ENCODE measurements around the gene SCFD2. TPM values are rescaled to one million over a fixed set of nuclear protein-coding genes. Genes with fewer than 3 reads are reported as not detected.
"Not testable (repeated sequence)": the region's sequence is repeated elsewhere in the genome, so short reads cannot be mapped to it uniquely, and the experiment has no call there.

Gene SCFD2
- total RNA-seq, 1 experiment from 2014 or later = 8.4 TPM

DNA sequence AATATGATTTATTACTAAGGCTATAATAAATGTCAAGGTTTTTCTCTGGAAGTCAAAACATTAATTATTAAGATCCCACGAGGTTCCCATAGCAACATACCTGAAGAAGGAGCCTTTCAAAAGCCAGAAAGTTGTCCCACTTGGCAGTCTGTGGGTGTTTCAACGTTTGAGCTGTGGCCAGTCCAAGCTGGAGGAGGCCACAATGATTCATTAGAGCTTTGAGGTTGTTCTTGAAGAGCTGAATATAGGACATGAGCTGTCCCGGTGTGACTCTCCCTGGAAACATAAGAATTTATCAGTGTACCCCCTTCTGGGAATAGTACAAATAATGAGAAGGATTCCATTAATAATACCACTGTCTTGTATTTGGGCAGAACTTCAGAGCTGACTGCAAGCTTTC is 92.1 kb downstream of the SCFD2 start:
- BruUV-seq (replicated peaks) = no TSS peak
- TF ChIP-seq EZH2 (IDR thresholded peaks at IDR 0.05; ENCODE audit: borderline replicate concordance, low read depth, low read length, poor library complexity, severe bottlenecking) = no peak
- Histone ChIP-seq H3K4me3 (ENCODE audit: low read depth, low read length, poor library complexity, severe bottlenecking) (no peak overlapping the region), H3K27ac (ENCODE audit: low read depth, low read length, poor library complexity, severe bottlenecking) (no peak overlapping the region), H3K9me3 (ENCODE audit: low read depth, low read length, poor library complexity, severe bottlenecking) (no peaks in the 10 kb centered on the region), H3K36me3 (ENCODE audit: insufficient read depth, low read length, poor library complexity, severe bottlenecking) (no peaks in the 10 kb centered on the region), H3K27me3 (replicated peaks; ENCODE audit: insufficient read depth, low read depth, low read length, poor library complexity) (no peaks in the 10 kb centered on the region), H3K4me1 (ENCODE audit: insufficient read depth, low read length, poor library complexity, severe bottlenecking) (no peaks in the 10 kb centered on the region)
- ChIA-PET POLR2A (ENCODE audit: low non-redundant PET) (no interaction called here), CTCF (no interaction called here)
- DNase-seq (ENCODE audit: low spot score) = no peak
- intact Hi-C loops (cut with micrococcal nuclease; ENCODE audit: unreplicated experiment) = no loop called here

GRCh38 chr4:53267026-53267425 is 98.8 kb downstream of the SCFD2 start:
- ChIA-PET POLR2A (ENCODE audit: low non-redundant PET) (no interaction called here), CTCF (no interaction called here)
- H3K9me3 ChIP-seq (ENCODE audit: low read depth, low read length, poor library complexity, severe bottlenecking) = no peaks in the 10 kb centered on the region
- H3K4me3 ChIP-seq (ENCODE audit: low read depth, low read length, poor library complexity, severe bottlenecking) = no peak overlapping the region
- no peaks in the 10 kb centered on the region for H3K4me1 ChIP-seq (ENCODE audit: insufficient read depth, low read length, poor library complexity, severe bottlenecking)
- no peak for TF ChIP-seq CTCF (conservative IDR thresholded peaks at IDR 0.05; ENCODE audit: low read depth, low read length)
- TF ChIP-seq EZH2 (IDR thresholded peaks at IDR 0.05; ENCODE audit: borderline replicate concordance, low read depth, low read length, poor library complexity, severe bottlenecking) = no peak
- no peaks in the 10 kb centered on the region for H3K36me3 ChIP-seq (ENCODE audit: insufficient read depth, low read length, poor library complexity, severe bottlenecking)
- no peaks in the 10 kb centered on the region for H3K27me3 ChIP-seq (replicated peaks; ENCODE audit: insufficient read depth, low read depth, low read length, poor library complexity)
- DNase-seq (ENCODE audit: low spot score) = no peak
- BruUV-seq (replicated peaks) = no TSS peak
- H3K27ac ChIP-seq (ENCODE audit: low read depth, low read length, poor library complexity, severe bottlenecking) = no peak overlapping the region
- intact Hi-C loops (cut with micrococcal nuclease; ENCODE audit: unreplicated experiment) = no loop called here

DNA sequence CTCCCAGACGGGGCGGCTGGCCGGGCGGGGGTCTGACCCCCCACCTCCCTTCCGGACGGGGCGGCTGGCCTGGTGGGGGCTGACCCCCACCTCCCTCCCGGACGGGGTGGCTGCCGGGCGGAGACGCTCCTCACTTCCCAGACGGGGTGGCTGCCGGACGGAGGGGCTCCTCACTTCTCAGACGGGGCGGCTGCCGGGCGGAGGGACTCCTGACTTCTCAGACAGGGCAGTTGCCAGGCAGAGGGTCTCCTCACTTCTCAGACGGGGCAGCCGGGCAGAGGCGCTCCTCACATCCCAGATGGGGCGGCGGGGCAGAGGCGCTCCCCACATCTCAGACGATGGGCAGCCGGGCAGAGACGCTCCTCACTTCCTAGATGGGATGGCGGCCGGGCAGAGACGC is 109.9 kb downstream of the SCFD2 start:
- H3K36me3 ChIP-seq (ENCODE audit: insufficient read depth, low read length, poor library complexity, severe bottlenecking); POLR2A ChIA-PET (ENCODE audit: low non-redundant PET); CTCF ChIA-PET; H3K27ac ChIP-seq (ENCODE audit: low read depth, low read length, poor library complexity, severe bottlenecking); H3K27me3 ChIP-seq (replicated peaks; ENCODE audit: insufficient read depth, low read depth, low read length, poor library complexity); DNase-seq (ENCODE audit: low spot score); H3K4me3 ChIP-seq (ENCODE audit: low read depth, low read length, poor library complexity, severe bottlenecking); intact Hi-C loops (cut with micrococcal nuclease; ENCODE audit: unreplicated experiment); BruUV-seq (replicated peaks); H3K4me1 ChIP-seq (ENCODE audit: insufficient read depth, low read length, poor library complexity, severe bottlenecking); H3K9me3 ChIP-seq (ENCODE audit: low read depth, low read length, poor library complexity, severe bottlenecking): not testable (repeated sequence)

DNA sequence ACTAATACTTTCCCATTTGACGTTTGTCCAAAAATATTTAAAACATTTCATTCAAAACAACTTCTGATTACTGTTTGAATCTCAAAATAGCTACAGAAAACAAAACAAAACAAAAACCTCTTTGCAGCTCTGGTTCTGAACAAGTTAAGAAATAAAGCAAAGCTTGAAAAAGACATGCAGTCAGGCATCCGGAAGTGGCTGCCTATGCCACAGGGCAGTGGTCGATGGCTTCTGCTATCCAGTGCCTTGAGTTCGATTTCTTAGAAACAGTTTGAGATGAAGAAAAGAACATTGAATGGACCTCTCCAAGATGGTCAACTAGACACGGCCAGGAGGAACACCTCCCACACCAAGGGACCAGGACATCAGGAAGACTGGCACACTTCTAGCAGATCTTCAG is 125.3 kb downstream of the SCFD2 start:
- Histone ChIP-seq H3K4me3 (ENCODE audit: low read depth, low read length, poor library complexity, severe bottlenecking) (no peak overlapping the region), H3K36me3 (ENCODE audit: insufficient read depth, low read length, poor library complexity, severe bottlenecking) (no peaks in the 10 kb centered on the region), H3K27me3 (replicated peaks; ENCODE audit: insufficient read depth, low read depth, low read length, poor library complexity) (no peaks in the 10 kb centered on the region), H3K9me3 (ENCODE audit: low read depth, low read length, poor library complexity, severe bottlenecking) (no peaks in the 10 kb centered on the region), H3K4me1 (ENCODE audit: insufficient read depth, low read length, poor library complexity, severe bottlenecking) (no peaks in the 10 kb centered on the region), H3K27ac (ENCODE audit: low read depth, low read length, poor library complexity, severe bottlenecking) (no peak overlapping the region)
- ChIA-PET CTCF (no interaction called here), POLR2A (ENCODE audit: low non-redundant PET) (no interaction called here)
- TF ChIP-seq CTCF (conservative IDR thresholded peaks at IDR 0.05; ENCODE audit: low read depth, low read length) (no peak), EZH2 (IDR thresholded peaks at IDR 0.05; ENCODE audit: borderline replicate concordance, low read depth, low read length, poor library complexity, severe bottlenecking) (no peak)
- no peak for DNase-seq (ENCODE audit: low spot score)
- intact Hi-C loops (cut with micrococcal nuclease; ENCODE audit: unreplicated experiment) = no loop called here
- no TSS peak for BruUV-seq (replicated peaks)

DNA sequence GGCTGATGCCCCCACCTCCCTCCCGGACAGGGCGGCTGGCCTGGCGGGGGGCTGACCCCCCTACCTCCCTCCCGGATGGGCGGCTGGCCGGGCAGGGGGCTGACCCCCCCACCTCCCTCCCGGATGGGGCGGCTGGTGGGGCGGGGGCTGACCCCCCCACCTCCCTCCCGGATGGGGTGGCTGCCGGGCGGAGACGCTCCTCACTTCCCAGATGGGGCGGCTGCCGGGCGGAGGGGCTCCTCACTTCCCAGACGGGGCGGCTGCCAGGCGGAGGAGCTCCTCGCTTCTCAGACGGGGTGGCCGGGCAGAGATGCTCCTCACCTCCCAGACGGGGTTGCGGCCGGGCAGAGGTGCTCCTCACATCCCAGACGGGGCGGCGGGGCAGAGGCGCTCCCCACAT is 127.5 kb downstream of the SCFD2 start:
- POLR2A ChIA-PET (ENCODE audit: low non-redundant PET); intact Hi-C loops (cut with micrococcal nuclease; ENCODE audit: unreplicated experiment); DNase-seq (ENCODE audit: low spot score); H3K9me3 ChIP-seq (ENCODE audit: low read depth, low read length, poor library complexity, severe bottlenecking); BruUV-seq (replicated peaks); H3K27me3 ChIP-seq (replicated peaks; ENCODE audit: insufficient read depth, low read depth, low read length, poor library complexity); H3K36me3 ChIP-seq (ENCODE audit: insufficient read depth, low read length, poor library complexity, severe bottlenecking); H3K4me3 ChIP-seq (ENCODE audit: low read depth, low read length, poor library complexity, severe bottlenecking); H3K4me1 ChIP-seq (ENCODE audit: insufficient read depth, low read length, poor library complexity, severe bottlenecking); H3K27ac ChIP-seq (ENCODE audit: low read depth, low read length, poor library complexity, severe bottlenecking); CTCF ChIA-PET: not testable (repeated sequence)

DNA sequence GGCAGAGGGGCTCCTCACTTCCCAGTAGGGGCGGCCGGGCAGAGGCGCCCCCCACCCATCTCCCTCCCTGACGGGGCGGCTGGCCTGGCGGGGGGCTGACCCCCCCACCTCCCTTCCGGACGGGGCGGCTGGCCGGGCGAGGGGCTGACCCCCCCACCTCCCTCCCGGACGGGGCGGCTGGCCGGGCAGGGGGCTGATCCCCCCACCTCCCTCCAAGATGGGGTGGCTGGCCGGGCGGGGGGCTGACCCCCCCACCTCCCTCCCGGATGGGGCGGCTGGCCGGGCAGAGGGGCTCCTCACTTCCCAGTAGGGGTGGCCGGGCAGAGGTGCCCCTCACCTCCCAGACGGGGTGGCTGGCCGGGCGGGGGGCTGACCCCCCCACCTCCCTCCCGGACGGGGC is 128.1 kb downstream of the SCFD2 start:
- H3K9me3 ChIP-seq (ENCODE audit: low read depth, low read length, poor library complexity, severe bottlenecking); BruUV-seq (replicated peaks); H3K36me3 ChIP-seq (ENCODE audit: insufficient read depth, low read length, poor library complexity, severe bottlenecking); H3K27me3 ChIP-seq (replicated peaks; ENCODE audit: insufficient read depth, low read depth, low read length, poor library complexity); H3K27ac ChIP-seq (ENCODE audit: low read depth, low read length, poor library complexity, severe bottlenecking); H3K4me3 ChIP-seq (ENCODE audit: low read depth, low read length, poor library complexity, severe bottlenecking); intact Hi-C loops (cut with micrococcal nuclease; ENCODE audit: unreplicated experiment); DNase-seq (ENCODE audit: low spot score); CTCF ChIA-PET; H3K4me1 ChIP-seq (ENCODE audit: insufficient read depth, low read length, poor library complexity, severe bottlenecking); POLR2A ChIA-PET (ENCODE audit: low non-redundant PET): not testable (repeated sequence)

Data from A673 (cell line).